WERI-Rb-1 (cell line): ENCODE data around the gene IL17A.
"Not testable (repeated sequence)": the region's sequence is repeated elsewhere in the genome, so short reads cannot be mapped to it uniquely, and the experiment has no call there.

ENCODE experiments used
- DNase-seq: peaks from one replicate; pipeline ENCODE4 v3.0.0-alpha.2; 2020
- H3K27ac ChIP-seq: fragments of 250-450 bp; sonication (Bioruptor Pico); 2 replicates; pipeline ENCODE4 v1.5.1; 2020; ENCODE audit warnings: mild to moderate bottlenecking, moderate library complexity
- H3K27me3 ChIP-seq: fragments of 250-450 bp; sonication (Bioruptor Pico); 2 replicates; pipeline ENCODE4 v1.5.1; 2021; ENCODE audit warnings: mild to moderate bottlenecking, low read depth, moderate library complexity; ENCODE audit not compliant: insufficient read depth, severe bottlenecking
- H3K36me3 ChIP-seq: fragments of 250-450 bp; sonication (Bioruptor Pico); 2 replicates; pipeline ENCODE4 v1.5.1; 2020; ENCODE audit warnings: mild to moderate bottlenecking, moderate library complexity
- H3K4me3 ChIP-seq: 2 replicates; pipeline ENCODE4 v1.5.1; 2011; ENCODE audit warnings: low read depth, mild to moderate bottlenecking, control low read depth, low read length
- H3K9me3 ChIP-seq: fragments of 250-450 bp; sonication (Bioruptor Pico); 2 replicates; pipeline ENCODE4 v1.5.1; 2021; ENCODE audit warnings: mild to moderate bottlenecking, moderate library complexity; ENCODE audit not compliant: severe bottlenecking
- CTCF ChIP-seq: IDR thresholded peaks from 2 replicates; pipeline ENCODE4 v1.5.1; 2011; ENCODE audit warnings: low read depth, mild to moderate bottlenecking, control low read depth, inconsistent platforms, low read length

Gene IL17A

GRCh38 chr6:52186480-52186879 is 305 bp downstream of the IL17A start:
- TF ChIP-seq CTCF, result no peak
- no peaks in the 10 kb centered on the region for H3K36me3 ChIP-seq
- H3K27ac ChIP-seq, result no peak overlapping the region
- peaks cover 12% of the 10 kb centered on the region for H3K27me3 ChIP-seq
- H3K9me3 ChIP-seq, result no peaks in the 10 kb centered on the region
- no peak for DNase-seq
- H3K4me3 ChIP-seq, result no peak overlapping the region

GRCh38 chr6:52187098-52187497 is 923 bp downstream of the IL17A start:
- Histone ChIP-seq H3K4me3 (no peak overlapping the region), H3K27ac (no peak overlapping the region), H3K27me3 (peaks cover 12% of the 10 kb centered on the region), H3K9me3 (no peaks in the 10 kb centered on the region), H3K36me3 (no peaks in the 10 kb centered on the region)
- no peak for TF ChIP-seq CTCF
- DNase-seq, result no peak

GRCh38 chr6:52189974-52190373 is 3.8 kb downstream of the IL17A start:
- peaks cover 12% of the 10 kb centered on the region for H3K27me3 ChIP-seq
- DNase-seq, result no peak
- no peak overlapping the region for H3K27ac ChIP-seq
- no peaks in the 10 kb centered on the region for H3K9me3 ChIP-seq
- no peak overlapping the region for H3K4me3 ChIP-seq
- no peak for TF ChIP-seq CTCF
- H3K36me3 ChIP-seq, result no peaks in the 10 kb centered on the region

GRCh38 chr6:52190409-52190808 is 4.2 kb downstream of the IL17A start:
- no peak for DNase-seq
- H3K27ac ChIP-seq, result no peak overlapping the region
- no peaks in the 10 kb centered on the region for H3K9me3 ChIP-seq
- TF ChIP-seq CTCF, result no peak
- no peak overlapping the region for H3K4me3 ChIP-seq
- no peaks in the 10 kb centered on the region for H3K36me3 ChIP-seq
- peaks cover 12% of the 10 kb centered on the region for H3K27me3 ChIP-seq

GRCh38 chr6:52191824-52192223 is 5.6 kb downstream of the IL17A start:
- H3K4me3 ChIP-seq, result no peak overlapping the region
- no peak for TF ChIP-seq CTCF

GRCh38 chr6:52195886-52196285 is 9.7 kb downstream of the IL17A start:
- Histone ChIP-seq H3K27ac (no peak overlapping the region), H3K27me3 (no peaks in the 10 kb centered on the region), H3K9me3 (peaks cover 13% of the 10 kb centered on the region), H3K36me3 (no peaks in the 10 kb centered on the region), H3K4me3 (no peak overlapping the region)
- no peak for DNase-seq
- no peak for TF ChIP-seq CTCF

More at GRCh38 chr6:52191824-52192223, 5.6 kb downstream of the IL17A start:
- no peak for DNase-seq
- no peak overlapping the region for H3K27ac ChIP-seq
- peaks cover 8% of the 10 kb centered on the region for H3K27me3 ChIP-seq
- no peaks in the 10 kb centered on the region for H3K36me3 ChIP-seq
- H3K9me3 ChIP-seq, result no peaks in the 10 kb centered on the region

GRCh38 chr6:52200088-52200487 is 13.9 kb downstream of the IL17A start:
- H3K9me3 ChIP-seq, result peaks cover 19% of the 10 kb centered on the region
- not testable (repeated sequence) for H3K27ac ChIP-seq, DNase-seq

More at GRCh38 chr6:52200088-52200487, 13.9 kb downstream of the IL17A start:
- H3K4me3 ChIP-seq, H3K36me3 ChIP-seq, H3K27me3 ChIP-seq: not testable (repeated sequence)
